Esophagus squamous epithelium (tissue), 5 donors: ENCODE data around the gene PHKG2. TPM values are rescaled to one million over a fixed set of nuclear protein-coding genes. Genes with fewer than 3 reads are reported as not detected.

Experiments used
- DNase-seq: peaks from one replicate; lab custom pipeline; 2025; lab: John Stamatoyannopoulos, UW
- H3K27ac ChIP-seq, 4 donors: fragments of 200-600 bp; sonication (generic); one replicate each; pipeline ENCODE4 v1.5.1; 2016 to 2019; ENCODE audit warnings: mild to moderate bottlenecking in 1 of 4
- H3K27me3 ChIP-seq, 4 donors: fragments of 200-600 bp; sonication (generic); 1 replicate in 3 of 4; 2 replicates in 1 of 4; pipeline versions ENCODE4 v1.5.1 to v1.6.0; 2017 to 2021; ENCODE audit warnings: antibody characterized with exemption in 1 of 4
- H3K36me3 ChIP-seq, 3 donors: fragments of 200-600 bp; sonication (generic); one replicate each; pipeline ENCODE4 v1.5.1; 2016 to 2019
- H3K4me1 ChIP-seq, 3 donors: fragments of 200-600 bp; sonication (generic); one replicate each; pipeline ENCODE4 v1.5.1; 2017 to 2019
- H3K4me3 ChIP-seq, 4 donors: fragments of 200-600 bp; sonication (generic); 1 replicate in 3 of 4; 2 replicates in 1 of 4; pipeline ENCODE4 v1.5.1; 2016 to 2019; ENCODE audit warnings: mild to moderate bottlenecking in 2 of 4, moderate library complexity in 1 of 4
- H3K9me3 ChIP-seq, 3 donors: fragments of 200-600 bp; sonication (generic); one replicate each; pipeline ENCODE4 v1.5.1; 2016 to 2019
- POLR2A ChIP-seq, 4 donors: fragments of 450-650 bp; IDR thresholded peaks; one replicate each; pipeline ENCODE4 v1.6.1; 2017; ENCODE audit warnings: antibody characterized with exemption in 4 of 4, mild to moderate bottlenecking in 4 of 4, moderate library complexity in 3 of 4
- WGBS, 2 donors: methylation state at CpG; one replicate each; pipeline ENCODE4 v1.1.5; 2018; 5-methylcytosine and 5-hydroxymethylcytosine counted together
- intact Hi-C: fragments of 100-400 bp; cut with DNase I; formaldehyde crosslinking; loops from one replicate; pipeline ENCODE4 v1.15.0; 2022
- total RNA-seq, 4 donors: library from RNA; depleted of rRNA; stranded (reverse); fragments of >200 nt; gene quantifications; one replicate each; pipeline ENCODE4 v1.1.0, GENCODE V29; 2016
- TF ChIP-seq, protein P1 (sequence below), 6 experiments: fragments of 450-650 bp in 4 of 6; fragments of 200-600 bp in 2 of 6; sonication (generic) in 2 of 6; IDR thresholded peaks; one replicate each; pipeline ENCODE4 v1.5.1; 2016 to 2019; ENCODE audit warnings: antibody characterized with exemption in 6 of 6, mild to moderate bottlenecking in 4 of 6, moderate library complexity in 4 of 6
- donor health status: DM: yes; HTN: yes; CAD: no.

PHKG2 gene
- total RNA-seq, 4 donors from 2014 or later, result 18.6 to 27.8 (median 21.7) TPM

DNA sequence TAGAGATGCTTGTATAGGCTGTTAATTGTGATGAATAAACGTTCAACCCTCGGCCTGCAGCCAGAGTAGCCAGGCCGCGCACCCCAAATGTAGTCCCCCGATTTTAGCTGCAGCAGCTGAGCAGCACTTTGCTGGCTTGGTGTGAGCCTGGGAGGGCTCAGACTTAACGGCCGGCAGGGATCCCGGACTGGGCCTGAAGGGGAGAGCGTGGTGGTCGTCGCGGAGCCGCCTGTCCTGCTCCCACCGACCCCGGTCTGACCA is 26.8 kb downstream of the PHKG2 start:
- WGBS, 2 donors, result no CpG with 5 or more reads among the region's 15 CpGs
- H3K36me3 ChIP-seq, result peaks cover 23 to 47% (median 32%) of the 10 kb centered on the region in 3 donors
- H3K27me3 ChIP-seq, result no peaks in the 10 kb centered on the region
- H3K4me3 ChIP-seq, result peak overlapping the region; percentile 71 to 81 (median 76)
- H3K27ac ChIP-seq, result peak overlapping the region; percentile 84 to 89 (median 84)
- DNase-seq, result no peak
- intact Hi-C loops, result no loop called here
- no peaks in the 10 kb centered on the region for H3K9me3 ChIP-seq
- TF ChIP-seq, protein P1, sequence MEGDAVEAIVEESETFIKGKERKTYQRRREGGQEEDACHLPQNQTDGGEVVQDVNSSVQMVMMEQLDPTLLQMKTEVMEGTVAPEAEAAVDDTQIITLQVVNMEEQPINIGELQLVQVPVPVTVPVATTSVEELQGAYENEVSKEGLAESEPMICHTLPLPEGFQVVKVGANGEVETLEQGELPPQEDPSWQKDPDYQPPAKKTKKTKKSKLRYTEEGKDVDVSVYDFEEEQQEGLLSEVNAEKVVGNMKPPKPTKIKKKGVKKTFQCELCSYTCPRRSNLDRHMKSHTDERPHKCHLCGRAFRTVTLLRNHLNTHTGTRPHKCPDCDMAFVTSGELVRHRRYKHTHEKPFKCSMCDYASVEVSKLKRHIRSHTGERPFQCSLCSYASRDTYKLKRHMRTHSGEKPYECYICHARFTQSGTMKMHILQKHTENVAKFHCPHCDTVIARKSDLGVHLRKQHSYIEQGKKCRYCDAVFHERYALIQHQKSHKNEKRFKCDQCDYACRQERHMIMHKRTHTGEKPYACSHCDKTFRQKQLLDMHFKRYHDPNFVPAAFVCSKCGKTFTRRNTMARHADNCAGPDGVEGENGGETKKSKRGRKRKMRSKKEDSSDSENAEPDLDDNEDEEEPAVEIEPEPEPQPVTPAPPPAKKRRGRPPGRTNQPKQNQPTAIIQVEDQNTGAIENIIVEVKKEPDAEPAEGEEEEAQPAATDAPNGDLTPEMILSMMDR (IDR thresholded peaks at IDR 0.05), result no peak
- no peak for TF ChIP-seq POLR2A (IDR thresholded peaks at IDR 0.05)
- peaks cover 14 to 47% (median 23%) of the 10 kb centered on the region in 3 donors for H3K4me1 ChIP-seq

DNA sequence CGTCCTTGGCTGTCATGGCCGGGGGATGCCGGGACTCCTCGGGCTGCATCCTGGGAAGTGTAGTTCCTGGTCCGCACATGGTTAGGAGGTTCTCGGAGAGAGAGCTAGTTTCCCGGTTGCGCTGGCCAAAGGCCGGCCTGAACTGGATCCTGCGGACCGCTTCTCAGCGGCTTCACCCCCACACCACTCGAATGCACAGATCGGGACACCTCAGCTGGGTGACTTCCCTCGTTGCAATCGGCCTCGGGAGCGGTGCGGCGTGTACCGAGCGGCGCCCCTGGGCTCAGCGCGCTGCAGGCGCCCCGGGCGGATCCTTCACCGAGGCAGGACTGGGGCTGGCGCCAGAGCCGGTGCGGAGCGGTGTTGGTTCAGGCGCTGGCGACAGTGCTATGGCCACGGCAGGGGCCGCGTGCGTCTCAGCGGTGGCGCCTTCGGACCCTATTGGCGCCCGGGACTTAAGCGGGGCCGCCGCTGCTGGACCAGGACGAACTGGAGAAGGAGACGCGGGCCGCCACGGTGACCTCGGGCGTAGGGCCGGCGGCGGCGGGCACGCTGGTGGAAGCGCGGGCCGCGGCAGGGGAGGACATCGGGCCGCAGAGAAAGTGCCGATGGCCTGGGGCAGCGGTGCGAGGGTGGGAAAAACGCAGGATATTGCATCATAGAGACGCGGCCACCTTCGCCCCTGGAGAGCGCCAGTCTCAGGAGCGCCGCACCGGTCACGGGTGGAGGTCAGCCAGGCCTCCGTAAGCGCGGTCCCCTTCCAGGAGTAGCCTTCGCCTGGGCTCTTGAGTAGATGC is 27.4 kb downstream of the PHKG2 start:
- Histone ChIP-seq H3K4me3 (peak overlapping the region; percentile 71 to 81 (median 76)), H3K4me1 (peaks cover 14 to 47% (median 23%) of the 10 kb centered on the region in 3 donors), H3K27ac (peak overlapping the region; percentile 84 to 89 (median 84)), H3K27me3 (no peaks in the 10 kb centered on the region), H3K9me3 (no peaks in the 10 kb centered on the region), H3K36me3 (peaks cover 18 to 42% (median 32%) of the 10 kb centered on the region in 3 donors)
- 1% methylated on average over 13 of the region's 81 CpGs; no CpG with 5 or more reads in 1 of the 2 donors for WGBS, 2 donors
- TF ChIP-seq, protein P1 (IDR thresholded peaks at IDR 0.05), result no peak
- peak in 1 of 4 donors; percentile 39 for TF ChIP-seq POLR2A (IDR thresholded peaks at IDR 0.05)
- intact Hi-C loops, result no loop called here
- DNase-seq, result no peak

DNA sequence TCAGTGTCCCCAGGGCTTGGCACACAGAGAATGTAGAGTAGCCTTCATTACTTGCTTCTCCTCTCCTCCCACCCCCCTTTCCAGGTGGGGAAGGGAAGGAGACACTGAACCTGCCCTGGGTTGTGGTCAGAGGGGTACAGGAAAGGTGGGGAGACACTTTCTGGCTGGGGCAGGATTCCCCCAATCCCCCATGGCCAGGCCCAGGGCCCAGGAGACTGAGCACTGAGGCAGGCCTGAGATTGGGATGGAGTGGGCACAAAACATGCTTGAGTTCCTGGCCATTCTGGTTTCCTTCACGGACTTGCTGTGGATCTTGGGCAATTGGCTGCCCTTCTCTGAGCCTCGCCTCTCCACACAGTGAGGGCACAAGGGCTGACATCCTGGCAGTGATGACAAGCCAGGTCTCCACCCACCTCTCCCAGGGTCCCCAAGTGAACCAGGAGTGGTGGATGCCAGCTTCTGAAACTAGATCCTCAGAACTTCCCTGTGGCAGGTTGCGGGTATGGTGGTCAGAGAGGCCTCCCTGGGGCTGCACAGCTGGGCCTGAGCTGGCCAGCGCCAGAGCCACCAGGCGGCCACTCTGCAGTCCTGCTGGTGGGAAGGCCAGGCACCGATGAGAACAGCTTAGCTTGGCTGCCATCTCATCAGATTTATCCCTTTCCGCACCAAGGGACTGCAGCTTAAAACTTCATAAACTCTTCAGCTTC is 29.5 kb downstream of the PHKG2 start:
- Histone ChIP-seq H3K4me3 (no peak overlapping the region), H3K27me3 (no peaks in the 10 kb centered on the region), H3K4me1 (peaks cover 14 to 47% (median 23%) of the 10 kb centered on the region in 3 donors), H3K27ac (peak overlapping the region in 1 of 4 donors; percentile 28), H3K36me3 (peaks cover 14 to 42% (median 24%) of the 10 kb centered on the region in 3 donors), H3K9me3 (no peaks in the 10 kb centered on the region)
- no peak for TF ChIP-seq POLR2A (IDR thresholded peaks at IDR 0.05)
- TF ChIP-seq, protein P1 (IDR thresholded peaks at IDR 0.05), result no peak
- intact Hi-C loops, result no loop called here
- WGBS, 2 donors, result 60 to 88% methylated on average over 1 to 4 of the region's 7 CpGs
- no peak for DNase-seq

DNA sequence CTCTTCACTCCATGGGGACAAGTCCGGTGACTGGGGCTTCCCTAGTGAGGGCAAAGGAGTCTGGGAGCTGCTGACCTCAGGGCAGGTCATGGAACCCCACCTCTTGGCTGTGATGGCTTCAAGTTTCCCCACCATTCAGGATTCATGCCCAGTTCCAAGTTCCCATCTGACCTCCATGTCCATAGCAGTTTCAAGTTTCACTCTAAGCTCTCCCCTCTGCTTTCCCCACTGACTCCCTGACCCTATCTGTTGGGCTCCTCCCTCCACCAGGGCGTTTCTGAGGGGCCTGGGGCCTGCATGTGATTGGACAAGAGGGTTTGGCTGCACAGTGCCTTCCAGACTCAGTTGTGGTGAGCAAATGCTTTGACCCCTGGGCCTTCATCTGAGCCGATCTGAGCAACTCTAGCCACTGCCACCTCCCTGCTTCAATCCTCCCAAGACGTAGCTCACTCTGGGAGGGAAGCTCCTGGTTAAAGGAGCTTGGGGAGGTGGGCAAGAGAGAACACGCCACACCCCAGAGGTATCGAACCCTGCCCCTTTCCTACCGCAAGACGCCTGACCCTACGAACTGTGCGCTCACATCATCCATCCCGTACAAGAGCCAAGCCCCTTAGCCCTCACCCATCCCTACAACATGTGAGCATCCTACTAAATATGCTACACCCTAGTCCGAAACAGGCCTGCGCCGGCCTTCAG is 30.5 kb downstream of the PHKG2 start:
- Histone ChIP-seq H3K4me1 (peaks cover 14 to 47% (median 23%) of the 10 kb centered on the region in 3 donors), H3K4me3 (no peak overlapping the region), H3K27ac (no peak overlapping the region), H3K27me3 (no peaks in the 10 kb centered on the region), H3K9me3 (no peaks in the 10 kb centered on the region), H3K36me3 (peaks cover 18 to 42% (median 18%) of the 10 kb centered on the region in 3 donors)
- intact Hi-C loops, result no loop called here
- TF ChIP-seq, protein P1 (IDR thresholded peaks at IDR 0.05), result no peak
- no peak for TF ChIP-seq POLR2A (IDR thresholded peaks at IDR 0.05)
- WGBS, 2 donors, result 78 to 81% methylated on average over 13 of the region's 14 CpGs
- no peak for DNase-seq
